Endothelial cell (in vitro differentiated cells): Measurements from ENCODE around the gene RASA3. TPM values are rescaled to one million over a fixed set of nuclear protein-coding genes. Genes with fewer than 3 reads are reported as not detected.
A peak's percentile ranks its signal among the peaks of the same experiment; 100 is the strongest.

ENCODE experiments used
- DNase-seq: peaks from one replicate; pipeline ENCODE4 v3.0.0; 2021; ENCODE audit warnings: low spot score
- H3K27ac Mint-ChIP-seq: one replicate; pipeline ENCODE4 v1.8.0; 2021; ENCODE audit warnings: mixed read lengths, inconsistent platforms; ENCODE audit not compliant: unreplicated experiment
- H3K27me3 Mint-ChIP-seq: one replicate; pipeline ENCODE4 v1.8.0; 2021; ENCODE audit warnings: mild to moderate bottlenecking, moderate library complexity, mixed read lengths, inconsistent platforms; ENCODE audit not compliant: unreplicated experiment
- H3K36me3 Mint-ChIP-seq: one replicate; pipeline ENCODE4 v1.8.0; 2021; ENCODE audit warnings: mild to moderate bottlenecking, low read depth, mixed read lengths, inconsistent platforms; ENCODE audit not compliant: unreplicated experiment
- H3K4me1 Mint-ChIP-seq: one replicate; pipeline ENCODE4 v1.8.0; 2021; ENCODE audit warnings: mild to moderate bottlenecking, mixed read lengths, inconsistent platforms; ENCODE audit not compliant: unreplicated experiment
- H3K4me3 Mint-ChIP-seq: one replicate; pipeline ENCODE4 v1.8.0; 2021; ENCODE audit warnings: mild to moderate bottlenecking, mixed read lengths, inconsistent platforms; ENCODE audit not compliant: unreplicated experiment
- H3K9me3 Mint-ChIP-seq: one replicate; pipeline ENCODE4 v1.8.0; 2021; ENCODE audit warnings: mixed read lengths, inconsistent platforms; ENCODE audit not compliant: unreplicated experiment
- CTCF ChIP-seq: fragments of 200-600 bp; sonication (generic); IDR thresholded peaks from one replicate; pipeline ENCODE4 v1.5.0; 2021; ENCODE audit warnings: antibody characterized with exemption; ENCODE audit not compliant: unreplicated experiment
- total RNA-seq: library from RNA; stranded (reverse); fragmentation: NEBNext Ultra II Directional; extraction: Animal tissue kit (Norgen Biotek cat#: 25700); gene quantifications from one replicate; pipeline ENCODE4 v1.2.1, GENCODE V29; 2021; ENCODE audit not compliant: unreplicated experiment

Gene RASA3
- total RNA-seq, 1 donor from 2014 or later: 34.0 TPM

GRCh38 chr13:114097893-114098688 is 34.3 kb downstream of the RASA3 start:
- Mint-ChIP-seq H3K27ac (peak overlapping the region; percentile 68), H3K9me3 (no peaks in the 10 kb centered on the region), H3K4me1 (peaks cover 3% of the 10 kb centered on the region), H3K36me3 (peaks cover 15% of the 10 kb centered on the region), H3K4me3 (no peak overlapping the region), H3K27me3 (peaks cover 10% of the 10 kb centered on the region)
- DNase-seq: no peak
- no peak for TF ChIP-seq CTCF

- Mint-ChIP-seq H3K4me1 (peaks cover 3% of the 10 kb centered on the region), H3K27ac (no peak overlapping the region), H3K9me3 (no peaks in the 10 kb centered on the region), H3K36me3 (peaks cover 15% of the 10 kb centered on the region), H3K27me3 (peaks cover 12% of the 10 kb centered on the region), H3K4me3 (no peak overlapping the region)
- DNase-seq: no peak
- TF ChIP-seq CTCF: no peak
Measured at GRCh38 chr13:114097212-114097892, 35.1 kb downstream of the RASA3 start.

GRCh38 chr13:114096811-114097211 is 35.6 kb downstream of the RASA3 start:
- Mint-ChIP-seq H3K36me3 (peaks cover 20% of the 10 kb centered on the region), H3K9me3 (no peaks in the 10 kb centered on the region), H3K27ac (peak overlapping the region; percentile 34), H3K27me3 (peaks cover 12% of the 10 kb centered on the region), H3K4me1 (peaks cover 3% of the 10 kb centered on the region), H3K4me3 (peak overlapping the region; percentile 49)
- no peak for TF ChIP-seq CTCF
- DNase-seq: no peak

- Mint-ChIP-seq H3K4me1 (peaks cover 3% of the 10 kb centered on the region), H3K27me3 (peaks cover 14% of the 10 kb centered on the region), H3K27ac (no peak overlapping the region), H3K4me3 (no peak overlapping the region), H3K36me3 (peaks cover 25% of the 10 kb centered on the region), H3K9me3 (no peaks in the 10 kb centered on the region)
- no peak for DNase-seq
- no peak for TF ChIP-seq CTCF
Measured at GRCh38 chr13:114096031-114096485, 36.4 kb downstream of the RASA3 start.

GRCh38 chr13:114095486-114095885 is 36.9 kb downstream of the RASA3 start:
- TF ChIP-seq CTCF: no peak
- Mint-ChIP-seq H3K27me3 (peaks cover 14% of the 10 kb centered on the region), H3K4me3 (no peak overlapping the region), H3K4me1 (peaks cover 5% of the 10 kb centered on the region), H3K27ac (no peak overlapping the region), H3K36me3 (peaks cover 25% of the 10 kb centered on the region), H3K9me3 (no peaks in the 10 kb centered on the region)
- DNase-seq: no peak
